Neuronal stem cell (in vitro differentiated cells): ENCODE measurements around the gene PKNOX2.

Experiments used
- DNase-seq: peaks from one replicate; pipeline ENCODE4 v3.0.0-alpha.2; 2013; ENCODE audit warnings: low spot score
- H2AFZ ChIP-seq: one replicate; pipeline ENCODE4 v1.6.1; 2013; ENCODE audit warnings: mild to moderate bottlenecking, low read length, inconsistent platforms
- H2AK5ac ChIP-seq: 2 replicates; pipeline ENCODE4 v1.6.1; 2013; ENCODE audit warnings: low read depth, mild to moderate bottlenecking, inconsistent platforms, low read length, moderate library complexity, mixed read lengths
- H2BK120ac ChIP-seq: 2 replicates; pipeline ENCODE4 v1.6.1; 2013; ENCODE audit warnings: low read depth, mild to moderate bottlenecking, inconsistent platforms, low read length, moderate library complexity, mixed read lengths
- H2BK12ac ChIP-seq: one replicate; pipeline ENCODE4 v1.6.1; 2013; ENCODE audit warnings: low read length, inconsistent platforms
- H2BK15ac ChIP-seq: 2 replicates; pipeline ENCODE4 v1.6.1; 2013; ENCODE audit warnings: mild to moderate bottlenecking, low read length, inconsistent platforms, mixed read lengths
- H2BK5ac ChIP-seq: one replicate; pipeline ENCODE4 v1.6.1; 2013; ENCODE audit warnings: inconsistent platforms, mild to moderate bottlenecking, low read length, moderate library complexity
- H3K14ac ChIP-seq: one replicate; pipeline ENCODE4 v1.6.1; 2013; ENCODE audit warnings: low read length, inconsistent platforms
- H3K18ac ChIP-seq: 2 replicates; pipeline ENCODE4 v1.6.1; 2013; ENCODE audit warnings: low read length, inconsistent platforms
- H3K23ac ChIP-seq: 2 replicates; pipeline ENCODE4 v1.6.1; 2013; ENCODE audit warnings: low read depth, mild to moderate bottlenecking, mixed read lengths, low read length, inconsistent platforms; ENCODE audit not compliant: poor library complexity
- H3K27ac ChIP-seq: replicated peaks from 3 replicates; pipeline ENCODE4 v1.5.1; 2013; ENCODE audit warnings: low read length, inconsistent platforms
- H3K27me3 ChIP-seq, 3 experiments: 2 replicates each; pipeline ENCODE4 v1.6.1; 2013; ENCODE audit warnings: low read length in 3 of 3, mild to moderate bottlenecking in 2 of 3, inconsistent platforms in 1 of 3, low read depth in 1 of 3, mixed read lengths in 1 of 3, moderate library complexity in 1 of 3; ENCODE audit not compliant: control insufficient read depth in 3 of 3, insufficient read depth in 3 of 3
- H3K36me3 ChIP-seq, 2 donors: replicated peaks in 1 of 2; 2 replicates each; pipeline ENCODE4 v1.6.1; 2013; ENCODE audit warnings: low read length in 2 of 2; ENCODE audit not compliant: control insufficient read depth in 2 of 2, insufficient read depth in 2 of 2
- H3K4ac ChIP-seq: 2 replicates; pipeline ENCODE4 v1.6.1; 2013; ENCODE audit warnings: inconsistent platforms, mild to moderate bottlenecking, low read length, moderate library complexity
- H3K4me1 ChIP-seq, 2 donors: 1 replicate in 1 of 2; 2 replicates in 1 of 2; pipeline ENCODE4 v1.6.1; 2013; ENCODE audit warnings: low read length in 2 of 2, low read depth in 1 of 2; ENCODE audit not compliant: control insufficient read depth in 2 of 2, insufficient read depth in 1 of 2
- H3K4me2 ChIP-seq: one replicate; pipeline ENCODE4 v1.6.1; 2013; ENCODE audit warnings: mild to moderate bottlenecking, low read length, inconsistent platforms; ENCODE audit not compliant: insufficient read depth, poor library complexity, severe bottlenecking
- H3K4me3 ChIP-seq, 2 donors: 2 replicates each; pipeline ENCODE4 v1.5.1; 2013; ENCODE audit warnings: low read length in 2 of 2, mild to moderate bottlenecking in 2 of 2, inconsistent platforms in 1 of 2, moderate library complexity in 1 of 2
- H3K79me1 ChIP-seq: one replicate; pipeline ENCODE4 v1.6.1; 2013; ENCODE audit warnings: low read depth, mild to moderate bottlenecking, inconsistent platforms, low read length, moderate library complexity
- H3K9ac ChIP-seq: one replicate; pipeline ENCODE4 v1.6.1; 2013; ENCODE audit warnings: mild to moderate bottlenecking, low read depth, low read length, inconsistent platforms; ENCODE audit not compliant: poor library complexity
- H3K9me3 ChIP-seq, 2 donors: replicated peaks in 1 of 2; 2 replicates each; pipeline versions ENCODE3 to v1.6.1; 2013; ENCODE audit warnings: low read length in 2 of 2, mild to moderate bottlenecking in 2 of 2, inconsistent platforms in 1 of 2, low read depth in 1 of 2, mixed read lengths in 1 of 2, moderate library complexity in 1 of 2; ENCODE audit not compliant: control insufficient read depth in 2 of 2, insufficient read depth in 1 of 2
- H4K8ac ChIP-seq: one replicate; pipeline ENCODE4 v1.6.1; 2013; ENCODE audit warnings: low read depth, mild to moderate bottlenecking, inconsistent platforms, low read length, moderate library complexity
- H4K91ac ChIP-seq: one replicate; pipeline ENCODE4 v1.6.1; 2013; ENCODE audit warnings: low read length, low read depth, mild to moderate bottlenecking, inconsistent platforms; ENCODE audit not compliant: poor library complexity
- WGBS, 2 donors: extraction: QIAGEN DNeasy Blood & Tissue Kit; methylation state at CpG; one replicate each; pipeline ENCODE4 v1.1.7; 2013; ENCODE audit warnings: missing lambda C conversion rate in 2 of 2, mixed read lengths in 1 of 2; ENCODE audit not compliant: insufficient read length in 2 of 2, insufficient replicate concordance in 1 of 2; ENCODE audit errors: extremely low coverage in 2 of 2; 5-methylcytosine and 5-hydroxymethylcytosine counted together

Gene PKNOX2

DNA sequence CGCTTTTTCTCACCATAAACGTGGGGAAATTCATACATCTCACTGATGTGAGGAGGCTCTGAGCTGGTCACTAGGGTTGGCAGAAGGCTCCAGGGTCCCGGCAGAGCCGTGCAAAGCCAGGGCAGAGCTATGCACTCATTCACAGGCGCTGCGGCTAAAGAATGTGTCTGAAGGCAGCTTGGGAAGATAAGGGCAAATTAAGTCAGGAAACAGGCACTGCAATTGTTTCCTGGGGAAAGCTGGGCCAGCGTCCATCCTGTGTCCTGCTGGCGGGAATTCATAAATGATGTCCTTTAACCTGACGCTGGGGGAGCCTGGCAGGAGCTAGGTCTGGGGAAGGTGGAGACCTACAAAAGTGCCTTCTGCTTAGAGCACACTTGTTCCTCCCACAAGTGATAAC, 27.6 kb downstream of the PKNOX2 start:
- no peak overlapping the region for H4K91ac ChIP-seq
- H3K27me3 ChIP-seq, result no peaks in the 10 kb centered on the region
- no peak overlapping the region for H3K27ac ChIP-seq
- H3K14ac ChIP-seq, result no peak overlapping the region
- H2BK5ac ChIP-seq, result no peak overlapping the region
- peaks cover 5 to 23% of the 10 kb centered on the region in 2 donors for H3K9me3 ChIP-seq
- WGBS, 2 donors, result no CpG with 5 or more reads among the region's 9 CpGs
- H2AFZ ChIP-seq, result no peak overlapping the region
- H2BK12ac ChIP-seq, result no peak overlapping the region
- no peak overlapping the region for H3K23ac ChIP-seq
- no peak overlapping the region for H3K18ac ChIP-seq
- H4K8ac ChIP-seq, result no peak overlapping the region
- no peak overlapping the region for H2AK5ac ChIP-seq
- H3K4me1 ChIP-seq, result peaks cover 24 to 31% of the 10 kb centered on the region in 2 donors
- peaks cover 8% of the 10 kb centered on the region for H3K79me1 ChIP-seq
- H2BK15ac ChIP-seq, result no peak overlapping the region
- H3K4ac ChIP-seq, result no peak overlapping the region
- no peak overlapping the region for H3K9ac ChIP-seq
- no peak overlapping the region for H2BK120ac ChIP-seq
- no peak overlapping the region for H3K4me3 ChIP-seq
- no peak for DNase-seq
- H3K4me2 ChIP-seq, result no peak overlapping the region
- H3K36me3 ChIP-seq, result peaks cover 4 to 39% of the 10 kb centered on the region in 2 donors

DNA sequence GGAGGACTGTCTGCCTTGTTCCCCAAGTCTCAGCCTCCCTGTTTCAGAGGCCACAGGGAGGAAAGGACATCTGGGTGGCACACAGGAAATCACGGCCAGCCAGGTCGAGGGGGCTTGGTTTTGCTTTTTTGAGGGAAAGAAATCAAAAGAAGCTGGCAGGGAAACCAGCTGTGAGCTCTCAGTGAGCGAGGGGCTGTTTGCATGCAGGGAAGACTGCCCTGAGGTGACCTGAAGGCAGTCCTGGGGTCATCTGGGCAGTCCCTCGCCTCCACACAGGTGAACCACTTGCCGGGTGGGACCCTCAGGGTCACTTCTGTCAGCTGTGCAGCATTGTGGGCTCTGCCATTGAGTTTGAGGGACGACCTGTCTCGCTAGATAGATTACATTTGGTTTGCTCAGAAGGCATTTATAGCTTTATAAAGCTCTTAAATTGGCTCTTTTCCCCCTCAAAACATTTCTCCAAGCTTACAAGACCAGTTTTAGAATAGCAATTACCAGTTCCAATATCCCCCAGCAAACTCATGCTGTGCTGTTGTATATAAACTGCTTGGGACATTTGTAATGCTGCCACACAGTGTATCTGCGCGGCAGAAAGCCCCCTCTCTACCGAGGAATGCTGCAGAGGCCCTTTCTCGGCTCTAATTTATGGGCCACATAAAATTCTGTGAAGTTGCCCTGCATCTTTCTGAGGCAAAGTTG, 28.3 kb downstream of the PKNOX2 start:
- no peak overlapping the region for H3K27ac ChIP-seq
- WGBS, 2 donors, result no CpG with 5 or more reads among the region's 11 CpGs

DNA sequence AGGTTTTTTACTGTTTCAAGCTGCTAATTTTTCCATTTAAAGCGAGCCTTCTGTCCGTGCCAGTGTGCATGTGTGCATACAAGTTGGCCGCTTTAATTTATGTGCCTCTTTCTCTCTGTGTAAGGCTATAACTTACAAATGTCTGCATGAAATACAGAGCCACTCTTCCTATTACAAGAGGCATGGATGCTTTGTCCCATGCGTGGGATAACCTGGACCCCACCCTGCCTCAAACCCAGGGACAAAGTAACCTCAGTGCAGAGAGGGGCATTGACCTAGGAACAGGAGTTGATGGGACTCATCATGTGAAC, 28.8 kb downstream of the PKNOX2 start:
- peaks cover 4 to 46% of the 10 kb centered on the region in 2 donors for H3K36me3 ChIP-seq
- no peak overlapping the region for H3K4ac ChIP-seq
- H3K4me1 ChIP-seq, result peaks cover 24 to 31% of the 10 kb centered on the region in 2 donors
- H3K79me1 ChIP-seq, result peaks cover 8% of the 10 kb centered on the region
- no peak overlapping the region for H3K27ac ChIP-seq
- no peak overlapping the region for H2BK120ac ChIP-seq
- H3K4me3 ChIP-seq, result no peak overlapping the region
- no CpG with 5 or more reads among the region's 4 CpGs for WGBS, 2 donors
- no peak overlapping the region for H2BK15ac ChIP-seq
- H2BK5ac ChIP-seq, result no peak overlapping the region
- DNase-seq, result no peak
- no peak overlapping the region for H3K18ac ChIP-seq
- H2AK5ac ChIP-seq, result no peak overlapping the region
- H3K4me2 ChIP-seq, result no peak overlapping the region
- no peaks in the 10 kb centered on the region for H3K27me3 ChIP-seq
- H2BK12ac ChIP-seq, result no peak overlapping the region
- peaks cover 6 to 25% of the 10 kb centered on the region in 2 donors for H3K9me3 ChIP-seq
- no peak overlapping the region for H3K9ac ChIP-seq
- H2AFZ ChIP-seq, result no peak overlapping the region
- no peak overlapping the region for H4K91ac ChIP-seq
- no peak overlapping the region for H4K8ac ChIP-seq
- no peak overlapping the region for H3K14ac ChIP-seq
- H3K23ac ChIP-seq, result no peak overlapping the region

More for the DNA sequence above, 28.3 kb downstream of the PKNOX2 start:
- H3K27me3 ChIP-seq, result no peaks in the 10 kb centered on the region
- no peak overlapping the region for H2BK120ac ChIP-seq
- no peak overlapping the region for H3K14ac ChIP-seq
- peaks cover 6 to 25% of the 10 kb centered on the region in 2 donors for H3K9me3 ChIP-seq
- no peak overlapping the region for H3K4ac ChIP-seq
- H4K8ac ChIP-seq, result no peak overlapping the region
- no peak overlapping the region for H3K4me2 ChIP-seq
- no peak overlapping the region for H3K4me3 ChIP-seq
- H3K4me1 ChIP-seq, result peaks cover 24 to 31% of the 10 kb centered on the region in 2 donors
- no peak overlapping the region for H3K18ac ChIP-seq
- H3K36me3 ChIP-seq, result peaks cover 4 to 45% of the 10 kb centered on the region in 2 donors
- peaks cover 8% of the 10 kb centered on the region for H3K79me1 ChIP-seq
- no peak overlapping the region for H2BK12ac ChIP-seq
- H4K91ac ChIP-seq, result no peak overlapping the region
- H2AFZ ChIP-seq, result no peak overlapping the region
- no peak overlapping the region for H2BK5ac ChIP-seq
- no peak for DNase-seq
- no peak overlapping the region for H2BK15ac ChIP-seq
- H3K23ac ChIP-seq, result no peak overlapping the region
- H3K9ac ChIP-seq, result no peak overlapping the region
- H2AK5ac ChIP-seq, result no peak overlapping the region

DNA sequence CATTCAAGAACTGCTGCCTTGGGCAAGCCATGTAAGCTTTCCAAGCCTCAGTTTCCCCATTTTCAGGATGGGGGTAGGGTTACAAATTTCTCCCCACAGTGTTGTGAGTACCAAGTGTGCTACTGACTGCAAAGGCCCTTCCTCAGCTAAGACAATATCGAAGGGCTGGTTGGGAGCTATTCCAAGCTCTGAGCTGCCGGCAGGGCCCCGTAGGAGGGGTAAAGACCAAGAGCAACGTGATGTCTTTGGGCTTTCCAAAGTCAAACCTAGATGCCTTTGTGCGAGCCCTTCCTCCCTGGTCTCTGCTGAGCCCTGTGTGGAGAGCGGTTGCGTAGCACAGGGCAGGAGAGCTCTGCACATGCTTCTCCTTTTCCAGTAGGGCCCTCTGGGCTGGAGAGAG, 29.3 kb downstream of the PKNOX2 start:
- Histone ChIP-seq H2BK15ac (no peak overlapping the region), H2BK12ac (no peak overlapping the region), H3K79me1 (peaks cover 8% of the 10 kb centered on the region), H2AFZ (no peak overlapping the region), H3K18ac (no peak overlapping the region), H3K27me3 (no peaks in the 10 kb centered on the region), H3K4ac (no peak overlapping the region), H3K9ac (no peak overlapping the region), H3K4me2 (no peak overlapping the region), H4K91ac (no peak overlapping the region), H3K36me3 (peaks cover 4 to 46% of the 10 kb centered on the region in 2 donors), H3K4me3 (no peak overlapping the region), H2BK5ac (no peak overlapping the region), H3K27ac (no peak overlapping the region), H4K8ac (no peak overlapping the region), H2AK5ac (peak overlapping the region; percentile 7), H3K14ac (no peak overlapping the region), H3K4me1 (peaks cover 24 to 31% of the 10 kb centered on the region in 2 donors), H3K23ac (no peak overlapping the region), H2BK120ac (no peak overlapping the region), H3K9me3 (peaks cover 6 to 25% of the 10 kb centered on the region in 2 donors)
- no peak for DNase-seq
- WGBS, 2 donors, result no CpG with 5 or more reads among the region's 7 CpGs
